GM19397 (cell line): ENCODE measurements around the gene SUSD6.
"Not testable (repeated sequence)": the region's sequence is repeated elsewhere in the genome, so short reads cannot be mapped to it uniquely, and the experiment has no call there.

ENCODE experiments used
- ATAC-seq: cut with Tn5 transposase; IDR thresholded peaks from one replicate; pipeline ENCODE4 v1.9.1; 2021; ENCODE audit warnings: mild to moderate bottlenecking, moderate library complexity; ENCODE audit not compliant: unreplicated experiment

Gene SUSD6

GRCh38 chr14:69693145-69693544, 81.7 kb downstream of the SUSD6 start:
- no peak for ATAC-seq

GRCh38 chr14:69693801-69694729, 82.7 kb downstream of the SUSD6 start:
- ATAC-seq: no peak

DNA sequence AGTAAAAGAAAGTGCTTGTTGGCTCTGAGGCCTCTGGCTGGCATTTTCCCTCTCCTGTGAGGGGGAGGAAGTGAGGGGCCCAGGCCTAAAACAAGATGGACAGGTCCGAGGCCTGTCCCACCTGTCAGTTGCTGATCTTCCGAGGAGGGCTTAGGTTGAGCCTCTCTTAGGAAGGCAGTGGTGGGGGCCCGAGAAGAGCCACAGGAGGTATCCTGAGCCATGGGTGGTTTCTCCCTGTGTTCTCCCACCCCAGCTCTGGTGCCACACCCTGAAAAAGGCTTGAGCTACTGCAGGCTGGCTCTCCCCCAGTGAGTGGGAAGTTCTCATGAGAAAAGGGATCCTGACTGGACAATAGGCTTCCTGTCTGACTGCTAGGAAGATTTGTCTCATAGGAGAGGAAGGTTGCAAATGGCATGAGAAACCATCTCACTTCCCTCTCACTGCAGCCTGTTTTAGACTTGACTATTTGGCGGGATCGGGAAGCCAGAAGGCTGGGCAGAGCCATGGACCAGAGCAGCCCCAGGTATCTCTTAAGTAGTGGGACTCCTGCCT, 83.4 kb downstream of the SUSD6 start:
- no peak for ATAC-seq

DNA sequence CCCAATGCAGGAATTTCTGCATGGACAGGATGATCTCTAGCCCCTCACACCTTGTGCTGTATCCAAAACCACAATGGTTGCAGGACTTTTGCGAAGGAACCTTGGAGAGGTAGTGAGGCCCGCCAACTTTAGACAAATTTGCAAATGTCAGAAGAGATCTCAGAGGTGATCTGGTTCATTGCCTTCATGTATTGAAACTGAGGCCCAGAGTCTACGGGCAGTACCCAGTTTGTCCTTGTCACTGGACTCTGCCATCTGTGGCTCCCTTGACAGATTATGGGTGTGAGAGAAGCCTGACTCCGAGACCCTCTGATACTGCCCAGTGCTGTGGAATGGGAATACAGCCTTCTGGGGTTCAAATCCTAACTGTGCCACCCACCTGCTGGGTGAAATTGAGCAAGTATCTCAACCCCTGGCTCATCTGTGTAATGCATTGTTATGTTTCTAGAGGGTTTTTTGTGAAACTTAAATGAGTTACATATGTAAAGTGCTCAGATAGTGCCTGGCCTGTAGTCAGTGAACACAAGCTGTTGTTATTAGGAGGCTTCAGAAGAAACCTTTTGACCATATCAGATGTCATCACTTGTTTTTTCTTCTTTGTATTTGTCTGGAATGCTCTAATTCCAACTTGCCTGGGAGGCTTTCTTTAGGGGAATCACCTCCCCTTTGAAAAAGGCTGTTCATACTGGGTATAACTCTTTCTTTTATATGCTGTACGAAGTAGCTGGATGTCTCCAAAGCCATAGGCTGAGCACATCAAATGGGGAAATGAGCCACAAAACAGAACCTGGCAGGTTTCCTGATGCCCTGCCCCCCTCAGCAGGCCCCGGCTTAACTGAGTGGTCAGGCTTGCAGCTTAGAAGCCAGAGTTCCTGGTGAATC, 84.2 kb downstream of the SUSD6 start:
- ATAC-seq: no peak

DNA sequence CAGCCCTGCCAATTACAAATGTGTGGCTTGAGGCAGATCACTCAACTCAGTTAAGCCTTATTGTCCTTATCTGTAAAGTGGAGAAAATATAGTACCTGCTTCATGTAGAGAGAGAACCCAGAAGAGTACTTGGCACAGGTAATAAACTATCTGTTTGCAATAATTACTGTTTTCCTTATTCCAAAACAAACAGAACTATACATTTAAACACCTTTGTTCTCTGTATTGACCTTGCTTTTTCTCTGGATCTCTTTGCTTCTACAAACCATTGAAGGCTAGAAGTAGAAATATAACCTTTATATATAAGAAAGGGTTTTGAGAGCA, 84.8 kb downstream of the SUSD6 start:
- no peak for ATAC-seq

- ATAC-seq: no peak
Measured at GRCh38 chr14:69696633-69697557, 85.5 kb downstream of the SUSD6 start.

- no peak for ATAC-seq
Measured at GRCh38 chr14:69698572-69698971, 87.2 kb downstream of the SUSD6 start.

DNA sequence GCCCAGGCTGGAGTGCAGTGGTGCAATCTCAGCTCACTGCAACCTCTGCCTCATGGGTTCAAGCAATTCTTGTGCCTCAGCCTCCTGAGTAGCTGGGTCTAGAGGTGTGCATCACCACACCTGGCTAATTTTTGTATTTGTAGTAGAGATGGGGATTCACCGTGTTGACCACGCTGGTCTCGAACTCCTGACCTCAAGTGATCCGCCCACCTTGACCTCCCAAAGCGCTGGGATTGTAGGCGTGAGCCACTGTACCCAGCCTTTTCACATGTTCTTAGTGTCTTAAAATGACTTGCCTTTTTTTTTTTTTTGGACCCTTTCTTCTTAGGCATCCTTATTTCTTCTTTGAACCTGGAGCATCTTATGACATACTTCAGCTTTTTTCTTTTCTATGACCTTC, 87.8 kb downstream of the SUSD6 start:
- not testable (repeated sequence) for ATAC-seq

GRCh38 chr14:69699748-69700303, 88.4 kb downstream of the SUSD6 start:
- ATAC-seq: no peak

GRCh38 chr14:69700575-69700974, 89.2 kb downstream of the SUSD6 start:
- no peak for ATAC-seq

GRCh38 chr14:69701291-69701690, 89.9 kb downstream of the SUSD6 start:
- ATAC-seq: no peak

GRCh38 chr14:69701857-69702256, 90.5 kb downstream of the SUSD6 start:
- ATAC-seq: no peak

DNA sequence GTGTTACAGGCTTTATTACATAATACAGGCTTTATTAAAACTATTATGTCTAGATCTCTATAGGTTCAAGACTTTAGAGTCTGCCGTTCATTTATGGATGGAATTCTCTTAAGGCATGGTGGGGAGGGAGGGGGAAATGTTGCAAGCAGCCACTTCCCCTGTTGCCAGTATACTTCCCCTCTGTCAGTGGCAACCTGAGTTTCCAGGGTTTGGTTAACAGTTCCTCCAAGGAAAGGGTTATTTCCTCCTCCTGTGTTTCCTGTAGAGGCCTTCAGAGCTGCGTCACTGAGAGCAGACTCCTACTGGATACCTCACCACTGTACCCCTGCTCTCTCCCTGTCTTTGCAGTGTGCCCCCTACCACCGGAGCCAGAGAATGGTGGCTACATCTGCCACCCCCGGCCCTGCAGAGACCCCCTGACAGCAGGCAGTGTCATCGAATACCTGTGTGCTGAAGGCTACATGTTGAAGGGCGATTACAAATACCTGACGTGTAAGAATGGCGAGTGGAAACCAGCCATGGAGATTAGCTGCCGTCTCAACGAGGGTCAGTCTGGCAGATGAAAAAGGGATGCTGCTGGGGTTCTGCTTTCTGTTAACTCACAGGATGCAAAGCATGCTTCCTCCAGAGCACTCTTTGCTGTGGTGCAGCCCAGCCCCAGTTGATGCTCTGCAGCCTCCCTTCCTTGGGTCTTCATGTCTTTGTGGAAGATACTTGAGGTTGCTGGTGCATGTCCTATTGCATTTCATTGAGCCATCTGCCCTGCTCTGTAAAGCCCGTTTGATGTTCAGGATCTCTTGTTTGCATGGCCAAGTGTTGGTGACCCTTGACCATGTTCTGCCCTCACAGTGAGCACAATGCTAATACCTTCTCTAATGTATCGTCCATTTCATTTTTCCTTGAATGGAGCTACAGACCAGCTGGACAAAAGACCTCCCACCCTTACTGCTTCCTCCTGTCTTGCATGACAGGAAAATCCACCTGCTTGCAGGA, 91.9 kb downstream of the SUSD6 start:
- ATAC-seq: no peak

- ATAC-seq: no peak
Measured at GRCh38 chr14:69704319-69704718, 92.9 kb downstream of the SUSD6 start.

- ATAC-seq: no peak
Measured at GRCh38 chr14:69705706-69706105, 94.3 kb downstream of the SUSD6 start.

DNA sequence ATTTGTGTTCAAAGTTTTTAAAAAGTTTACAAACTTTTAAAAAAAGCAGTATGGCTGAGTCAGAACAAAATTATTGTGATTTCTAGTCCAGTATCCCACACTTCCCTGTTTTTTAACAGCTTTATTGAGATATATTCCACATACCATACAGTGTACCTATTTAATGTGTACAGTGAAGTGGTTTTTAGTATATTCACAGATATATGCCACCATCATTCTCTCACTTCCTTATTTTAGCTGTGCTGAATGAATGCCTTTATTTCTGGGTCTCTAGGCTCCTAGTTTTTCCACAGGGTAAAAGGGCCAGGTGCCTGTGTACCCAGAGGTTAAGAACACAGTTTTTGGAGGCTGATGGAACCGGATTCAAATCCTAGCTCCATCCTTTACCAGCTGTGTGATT, 96.7 kb downstream of the SUSD6 start:
- no peak for ATAC-seq

- no peak for ATAC-seq
Measured at GRCh38 chr14:69708586-69709560, 97.5 kb downstream of the SUSD6 start.

GRCh38 chr14:69710378-69710777, 99.0 kb downstream of the SUSD6 start:
- no peak for ATAC-seq
